ENCODE measurements around the gene ECSCR.

DNA sequence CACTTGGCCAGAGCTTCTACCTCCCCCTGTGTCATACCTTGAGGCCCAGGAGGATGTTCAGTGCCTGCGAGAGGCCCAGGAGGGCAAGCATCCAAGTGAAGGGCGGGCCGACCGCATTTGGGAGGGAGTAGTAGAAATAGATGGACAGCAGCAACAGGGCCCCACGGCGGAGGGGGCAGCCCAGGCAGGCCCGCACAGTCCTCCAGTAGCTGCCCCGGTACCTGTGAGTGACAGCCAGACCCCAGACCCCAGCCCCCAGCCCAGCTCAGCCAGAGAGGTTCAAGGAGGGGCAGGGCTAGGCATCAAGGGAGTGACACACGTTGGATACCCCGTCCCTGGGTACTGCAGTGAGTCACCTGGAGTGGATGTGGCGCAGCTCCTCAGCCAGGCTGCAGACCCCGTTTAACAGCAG, 18.6 kb upstream of the ECSCR start:
- no peak for TF ChIP-seq TEAD4 (IDR thresholded peaks at IDR 0.05; ENCODE audit: low read depth, low read length)
- TF ChIP-seq, protein P1, sequence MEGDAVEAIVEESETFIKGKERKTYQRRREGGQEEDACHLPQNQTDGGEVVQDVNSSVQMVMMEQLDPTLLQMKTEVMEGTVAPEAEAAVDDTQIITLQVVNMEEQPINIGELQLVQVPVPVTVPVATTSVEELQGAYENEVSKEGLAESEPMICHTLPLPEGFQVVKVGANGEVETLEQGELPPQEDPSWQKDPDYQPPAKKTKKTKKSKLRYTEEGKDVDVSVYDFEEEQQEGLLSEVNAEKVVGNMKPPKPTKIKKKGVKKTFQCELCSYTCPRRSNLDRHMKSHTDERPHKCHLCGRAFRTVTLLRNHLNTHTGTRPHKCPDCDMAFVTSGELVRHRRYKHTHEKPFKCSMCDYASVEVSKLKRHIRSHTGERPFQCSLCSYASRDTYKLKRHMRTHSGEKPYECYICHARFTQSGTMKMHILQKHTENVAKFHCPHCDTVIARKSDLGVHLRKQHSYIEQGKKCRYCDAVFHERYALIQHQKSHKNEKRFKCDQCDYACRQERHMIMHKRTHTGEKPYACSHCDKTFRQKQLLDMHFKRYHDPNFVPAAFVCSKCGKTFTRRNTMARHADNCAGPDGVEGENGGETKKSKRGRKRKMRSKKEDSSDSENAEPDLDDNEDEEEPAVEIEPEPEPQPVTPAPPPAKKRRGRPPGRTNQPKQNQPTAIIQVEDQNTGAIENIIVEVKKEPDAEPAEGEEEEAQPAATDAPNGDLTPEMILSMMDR (IDR thresholded peaks at IDR 0.05; ENCODE audit: control extremely low read depth in 1 of 3, insufficient read depth in 1 of 3, low read depth in 1 of 3, low read length in 3 of 3), result no peak
- TF ChIP-seq EZH2 (IDR thresholded peaks at IDR 0.05; ENCODE audit: low read depth, low read length, severe bottlenecking), result no peak
- no peak for TF ChIP-seq CBX5 (IDR thresholded peaks at IDR 0.05; ENCODE audit: low read depth, low read length)
- TF ChIP-seq POLR2AphosphoS5 (IDR thresholded peaks at IDR 0.05; ENCODE audit: low read depth, low read length), result no peak
- TF ChIP-seq RFX5 (IDR thresholded peaks at IDR 0.05; ENCODE audit: borderline replicate concordance, low read depth, low read length), result no peak
- TF ChIP-seq SIN3A (conservative IDR thresholded peaks at IDR 0.05 in 1 of 2, IDR thresholded peaks at IDR 0.05 in 1 of 2; ENCODE audit: low read depth in 1 of 2, low read length in 2 of 2), result no peak
- no peak for TF ChIP-seq EP300 (IDR thresholded peaks at IDR 0.05; ENCODE audit: borderline replicate concordance in 1 of 2, low read depth in 2 of 2, low read length in 2 of 2)
- TF ChIP-seq, protein P2, sequence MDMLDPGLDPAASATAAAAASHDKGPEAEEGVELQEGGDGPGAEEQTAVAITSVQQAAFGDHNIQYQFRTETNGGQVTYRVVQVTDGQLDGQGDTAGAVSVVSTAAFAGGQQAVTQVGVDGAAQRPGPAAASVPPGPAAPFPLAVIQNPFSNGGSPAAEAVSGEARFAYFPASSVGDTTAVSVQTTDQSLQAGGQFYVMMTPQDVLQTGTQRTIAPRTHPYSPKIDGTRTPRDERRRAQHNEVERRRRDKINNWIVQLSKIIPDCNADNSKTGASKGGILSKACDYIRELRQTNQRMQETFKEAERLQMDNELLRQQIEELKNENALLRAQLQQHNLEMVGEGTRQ (IDR thresholded peaks at IDR 0.05; ENCODE audit: low read length), result no peak
- no peak for TF ChIP-seq SIX5 (IDR thresholded peaks at IDR 0.05; ENCODE audit: low read depth, low read length)
- TF ChIP-seq CHD1 (IDR thresholded peaks at IDR 0.05; ENCODE audit: low read depth, low read length), result no peak
- TF ChIP-seq CHD2 (IDR thresholded peaks at IDR 0.05; ENCODE audit: low read length), result no peak
